MM.1S (cell line): ENCODE results near the gene TP53I13.
"Not testable (repeated sequence)": the region's sequence is repeated elsewhere in the genome, so short reads cannot be mapped to it uniquely, and the experiment has no call there.

ENCODE experiments used
- DNase-seq: peaks from one replicate; pipeline ENCODE4 v3.0.0-alpha.2; 2015
- H2AFZ ChIP-seq: fragments of 300-600 bp; sonication (generic); 2 replicates; pipeline ENCODE4 v1.6.0; 2016; ENCODE audit warnings: antibody characterized with exemption, low read length
- H3F3A ChIP-seq: fragments of 300-600 bp; sonication (generic); 2 replicates; pipeline ENCODE4 v1.6.1; 2016; ENCODE audit warnings: mild to moderate bottlenecking, antibody characterized with exemption, low read length, moderate library complexity, mixed read lengths; ENCODE audit not compliant: insufficient read depth
- H3K27ac ChIP-seq: fragments of 300-600 bp; sonication (generic); 2 replicates; pipeline ENCODE4 v1.5.1; 2016; ENCODE audit warnings: mild to moderate bottlenecking, low read length
- H3K27me3 ChIP-seq: fragments of 300-600 bp; sonication (generic); replicated peaks from 2 replicates; pipeline ENCODE4 v1.6.0; 2016; ENCODE audit warnings: low read length; ENCODE audit not compliant: insufficient read depth
- H3K36me3 ChIP-seq: fragments of 300-600 bp; sonication (generic); replicated peaks from 2 replicates; pipeline ENCODE4 v1.6.1; 2016; ENCODE audit warnings: mild to moderate bottlenecking, low read length, mixed read lengths; ENCODE audit not compliant: insufficient read depth
- H3K4me1 ChIP-seq: fragments of 300-600 bp; sonication (generic); 2 replicates; pipeline ENCODE4 v1.6.1; 2016; ENCODE audit warnings: low read length, mixed read lengths
- H3K4me2 ChIP-seq: fragments of 300-600 bp; sonication (generic); 2 replicates; pipeline ENCODE4 v1.6.0; 2016; ENCODE audit warnings: low read depth, low read length
- H3K4me3 ChIP-seq: fragments of 300-600 bp; sonication (generic); 2 replicates; pipeline ENCODE4 v1.5.1; 2016; ENCODE audit warnings: low read length, mixed read lengths
- H3K79me2 ChIP-seq: fragments of 300-600 bp; sonication (generic); 2 replicates; pipeline ENCODE4 v1.6.1; 2016; ENCODE audit warnings: mixed run types, low read length, mixed read lengths
- H3K9ac ChIP-seq: fragments of 300-600 bp; sonication (generic); 2 replicates; pipeline ENCODE4 v1.6.1; 2016; ENCODE audit warnings: low read length, mixed read lengths
- H3K9me2 ChIP-seq: fragments of 300-600 bp; sonication (generic); replicated peaks from 2 replicates; pipeline ENCODE4 v1.6.1; 2016; ENCODE audit warnings: mild to moderate bottlenecking, low read length, mixed read lengths; ENCODE audit not compliant: insufficient read depth
- H3K9me3 ChIP-seq: fragments of 300-600 bp; sonication (generic); replicated peaks from 2 replicates; pipeline ENCODE4 v1.6.1; 2016; ENCODE audit warnings: mild to moderate bottlenecking, low read length, mixed read lengths; ENCODE audit not compliant: insufficient read depth
- H4K20me1 ChIP-seq: fragments of 300-600 bp; sonication (generic); 2 replicates; pipeline ENCODE4 v1.6.1; 2016; ENCODE audit warnings: mild to moderate bottlenecking, low read length, moderate library complexity, mixed read lengths; ENCODE audit not compliant: insufficient read depth
- CTCF ChIP-seq: fragments of 300-600 bp; sonication (generic); IDR thresholded peaks from 2 replicates; pipeline ENCODE4 v1.5.1; 2016; ENCODE audit warnings: antibody characterized with exemption, low read length, mixed read lengths
- EZH2 ChIP-seq: fragments of 300-600 bp; sonication (generic); optimal IDR thresholded peaks from 2 replicates; pipeline ENCODE3; 2017; ENCODE audit warnings: low read depth, mild to moderate bottlenecking, antibody characterized with exemption, low read length, mixed read lengths
- EZH2phosphoT487 ChIP-seq: fragments of 300-600 bp; sonication (generic); IDR thresholded peaks from 2 replicates; pipeline ENCODE4 v1.6.1; 2018; ENCODE audit warnings: antibody characterized with exemption, low read length

Gene TP53I13

DNA sequence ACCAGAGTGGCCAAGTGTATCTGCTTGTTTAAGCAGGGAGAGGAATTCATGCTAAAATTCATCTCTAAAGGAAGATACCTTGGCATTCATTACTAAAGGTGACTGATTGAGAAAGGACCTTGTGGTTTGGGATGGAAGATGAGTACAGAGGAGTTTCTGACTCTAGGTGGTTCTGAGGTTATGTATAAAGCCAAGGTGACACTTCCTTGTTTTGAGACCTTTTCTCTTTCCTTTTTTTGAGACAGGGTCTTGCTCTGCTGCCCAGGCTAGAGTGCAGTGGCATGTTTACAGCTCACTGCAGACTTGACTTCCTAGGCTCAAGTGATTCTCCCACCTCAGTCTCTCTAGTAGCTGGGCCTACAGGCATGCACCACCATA is 10.8 kb upstream of the TP53I13 start:
- Histone ChIP-seq H3K4me3 (no peak overlapping the region), H3F3A (peaks cover 11% of the 10 kb centered on the region; the same call in 1 of the 2 replicates), H3K27me3 (no peaks in the 10 kb centered on the region), H3K4me2 (no peak overlapping the region), H3K79me2 (no peaks in the 10 kb centered on the region), H4K20me1 (no peaks in the 10 kb centered on the region), H3K4me1 (peaks cover 5% of the 10 kb centered on the region; the same call in 1 of the 2 replicates), H3K27ac (no peak overlapping the region), H3K9me2 (no peaks in the 10 kb centered on the region), H3K36me3 (no peaks in the 10 kb centered on the region), H2AFZ (no peak overlapping the region), H3K9ac (no peak overlapping the region), H3K9me3 (no peaks in the 10 kb centered on the region)
- TF ChIP-seq CTCF (no peak), EZH2phosphoT487 (no peak), EZH2 (no peak)
- no peak for DNase-seq

- not testable (repeated sequence) for H3K27ac ChIP-seq, H3K9ac ChIP-seq, H3K27me3 ChIP-seq, H3K4me2 ChIP-seq, H3K9me2 ChIP-seq, H3K79me2 ChIP-seq, H3K4me1 ChIP-seq, H2AFZ ChIP-seq, H3K4me3 ChIP-seq, H3K36me3 ChIP-seq, H3K9me3 ChIP-seq, DNase-seq, H4K20me1 ChIP-seq
- H3F3A ChIP-seq = peaks cover 11% of the 10 kb centered on the region; the same call in 1 of the 2 replicates
Observed at GRCh38 chr17:29558139-29558538, 10.4 kb upstream of the TP53I13 start.

GRCh38 chr17:29559640-29560039 is 8.9 kb upstream of the TP53I13 start:
- Histone ChIP-seq H3F3A (peaks cover 11% of the 10 kb centered on the region; the same call in 1 of the 2 replicates), H3K4me3 (no peak overlapping the region), H2AFZ (no peak overlapping the region), H3K36me3 (no peaks in the 10 kb centered on the region), H3K4me2 (peak overlapping the region; percentile 23; the same call in 1 of the 2 replicates), H3K27me3 (no peaks in the 10 kb centered on the region), H3K9ac (no peak overlapping the region), H4K20me1 (no peaks in the 10 kb centered on the region), H3K9me2 (no peaks in the 10 kb centered on the region), H3K27ac (no peak overlapping the region), H3K4me1 (peaks cover 12% of the 10 kb centered on the region), H3K9me3 (no peaks in the 10 kb centered on the region), H3K79me2 (peaks cover 10% of the 10 kb centered on the region)
- DNase-seq = no peak
- TF ChIP-seq CTCF = no peak
- TF ChIP-seq EZH2 = no peak
- no peak for TF ChIP-seq EZH2phosphoT487

DNA sequence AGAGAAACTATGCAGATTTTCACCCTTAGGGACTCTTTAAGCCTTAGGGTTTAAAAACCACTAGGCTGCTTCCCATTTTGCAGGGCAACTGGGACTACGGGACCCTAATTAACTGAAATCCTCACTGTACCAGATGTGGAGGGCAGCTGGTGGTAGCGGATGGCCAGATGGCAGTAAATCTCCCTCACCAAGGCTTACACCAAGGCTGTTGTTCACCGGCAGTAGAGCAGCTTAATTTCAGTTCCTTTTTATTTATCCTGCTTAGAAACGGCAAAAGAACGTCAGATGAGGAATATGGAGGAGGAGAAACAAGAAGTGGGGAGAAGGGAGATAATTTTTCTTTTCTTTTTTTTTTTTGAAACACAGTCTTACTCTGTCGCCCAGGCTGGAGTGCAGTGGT is 8.2 kb upstream of the TP53I13 start:
- H3K27me3 ChIP-seq = no peaks in the 10 kb centered on the region
- peaks cover 15% of the 10 kb centered on the region for H3K4me1 ChIP-seq
- no peak for TF ChIP-seq CTCF
- no peak for TF ChIP-seq EZH2
- no peak for TF ChIP-seq EZH2phosphoT487
- no peaks in the 10 kb centered on the region for H3K9me2 ChIP-seq
- peak overlapping the region; percentile 8; the same call in 1 of the 2 replicates for H3K27ac ChIP-seq
- H3F3A ChIP-seq = peaks cover 12% of the 10 kb centered on the region; the same call in 1 of the 2 replicates
- no peaks in the 10 kb centered on the region for H3K9me3 ChIP-seq
- no peaks in the 10 kb centered on the region for H4K20me1 ChIP-seq
- H3K4me2 ChIP-seq = peak overlapping the region; percentile 23
- H3K9ac ChIP-seq = no peak overlapping the region; the same call in 1 of the 2 replicates
- no peaks in the 10 kb centered on the region for H3K36me3 ChIP-seq
- peak overlapping the region; percentile 6; the same call in 1 of the 2 replicates for H3K4me3 ChIP-seq
- peaks cover 14% of the 10 kb centered on the region for H3K79me2 ChIP-seq
- H2AFZ ChIP-seq = no peak overlapping the region
- peak; percentile 11 for DNase-seq
